NB4 (cell line): Measurements from ENCODE around the gene PBX3.

Experiments
- CTCF ChIP-seq: IDR thresholded peaks from one replicate; pipeline ENCODE4 v1.5.1; 2012; ENCODE audit warnings: low read depth, low read length
- MAX ChIP-seq: IDR thresholded peaks from 2 replicates; pipeline ENCODE4 v1.6.1; 2011; ENCODE audit warnings: low read depth, low read length
- POLR2A ChIP-seq: IDR thresholded peaks from 2 replicates; pipeline ENCODE4 v1.6.1; 2011; ENCODE audit warnings: mild to moderate bottlenecking; ENCODE audit not compliant: insufficient read length; ENCODE audit errors: extremely low read depth

GRCh38 chr9:125966959-125967711 is 220.0 kb downstream of the PBX3 start:
- TF ChIP-seq POLR2A (no peak), CTCF (no peak), MAX (no peak)
